ENCODE measurements around the gene FGGY. TPM values are rescaled to one million over a fixed set of nuclear protein-coding genes. Genes with fewer than 3 reads are reported as not detected.

The FGGY gene
- total RNA-seq, 2 donors from 2014 or later: 14.1 to 14.8 TPM

DNA sequence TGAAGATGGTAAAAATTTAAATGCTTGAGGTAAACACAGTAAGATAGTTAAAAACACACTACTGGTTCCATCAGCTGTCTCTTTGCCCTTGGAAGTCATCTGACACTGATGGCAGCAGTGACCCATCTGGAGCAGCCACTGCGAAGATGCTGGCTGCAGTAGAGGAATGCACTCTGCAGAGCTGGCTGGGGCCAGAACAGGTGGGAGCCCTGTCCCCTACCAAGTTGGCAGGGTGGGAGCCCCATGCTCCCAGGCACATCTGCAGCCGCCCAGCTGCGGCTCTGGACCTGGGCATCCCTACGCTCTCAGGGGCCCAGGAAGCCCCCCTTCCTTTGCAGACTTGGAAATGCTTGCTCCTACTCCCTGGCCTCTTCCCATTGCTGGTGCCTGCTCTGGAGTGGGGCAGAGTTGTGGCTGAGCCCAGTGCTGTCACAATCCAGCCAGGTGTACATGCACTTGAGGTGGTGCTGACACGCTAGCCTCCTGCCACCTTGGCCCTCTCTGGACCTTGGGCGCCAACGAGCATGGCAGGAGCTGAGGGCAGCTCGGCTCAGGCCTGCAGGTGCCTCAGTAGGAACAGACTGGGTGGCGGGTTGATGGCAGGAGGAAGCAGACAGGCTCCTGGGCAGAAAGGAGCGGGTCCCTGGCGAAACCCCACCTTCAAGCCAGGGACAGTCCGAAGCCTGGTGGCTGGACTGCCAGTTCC is 227.0 kb downstream of the FGGY start:
- no peak overlapping the region for H3K9ac ChIP-seq (ENCODE audit: extremely low read depth, low read length, poor library complexity, severe bottlenecking)
- no peak overlapping the region for H3K27ac ChIP-seq (ENCODE audit: low read depth, low read length)
- H3K4me3 Mint-ChIP-seq: no peak overlapping the region
- H3K9me3 Mint-ChIP-seq: no peaks in the 10 kb centered on the region
- H3K9me3 ChIP-seq (ENCODE audit: control insufficient read depth, low read length): no peaks in the 10 kb centered on the region
- TF ChIP-seq, protein P1, sequence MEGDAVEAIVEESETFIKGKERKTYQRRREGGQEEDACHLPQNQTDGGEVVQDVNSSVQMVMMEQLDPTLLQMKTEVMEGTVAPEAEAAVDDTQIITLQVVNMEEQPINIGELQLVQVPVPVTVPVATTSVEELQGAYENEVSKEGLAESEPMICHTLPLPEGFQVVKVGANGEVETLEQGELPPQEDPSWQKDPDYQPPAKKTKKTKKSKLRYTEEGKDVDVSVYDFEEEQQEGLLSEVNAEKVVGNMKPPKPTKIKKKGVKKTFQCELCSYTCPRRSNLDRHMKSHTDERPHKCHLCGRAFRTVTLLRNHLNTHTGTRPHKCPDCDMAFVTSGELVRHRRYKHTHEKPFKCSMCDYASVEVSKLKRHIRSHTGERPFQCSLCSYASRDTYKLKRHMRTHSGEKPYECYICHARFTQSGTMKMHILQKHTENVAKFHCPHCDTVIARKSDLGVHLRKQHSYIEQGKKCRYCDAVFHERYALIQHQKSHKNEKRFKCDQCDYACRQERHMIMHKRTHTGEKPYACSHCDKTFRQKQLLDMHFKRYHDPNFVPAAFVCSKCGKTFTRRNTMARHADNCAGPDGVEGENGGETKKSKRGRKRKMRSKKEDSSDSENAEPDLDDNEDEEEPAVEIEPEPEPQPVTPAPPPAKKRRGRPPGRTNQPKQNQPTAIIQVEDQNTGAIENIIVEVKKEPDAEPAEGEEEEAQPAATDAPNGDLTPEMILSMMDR (conservative IDR thresholded peaks at IDR 0.05): no peak
- DNase-seq: no peak
- no peaks in the 10 kb centered on the region for H3K36me3 Mint-ChIP-seq (ENCODE audit: low read depth)
- peaks cover 6% of the 10 kb centered on the region for H3K4me1 ChIP-seq (ENCODE audit: control insufficient read depth, insufficient read depth, low read length)
- no peak overlapping the region for H3K4me3 ChIP-seq (ENCODE audit: low read length)
- WGBS, 2 experiments (ENCODE audit: insufficient coverage in 1 of 2, insufficient read length in 1 of 2): 93 to 95% methylated on average over 8 to 12 of the region's 12 CpGs
- H3K27me3 ChIP-seq (ENCODE audit: control insufficient read depth, insufficient read depth, low read length, poor library complexity, severe bottlenecking): no peaks in the 10 kb centered on the region
- H3K4me1 Mint-ChIP-seq: peaks cover 8% of the 10 kb centered on the region
- no peaks in the 10 kb centered on the region for H3K27me3 Mint-ChIP-seq (ENCODE audit: insufficient read depth)
- H3K27ac Mint-ChIP-seq: no peak overlapping the region
- no peaks in the 10 kb centered on the region for H3K36me3 ChIP-seq (ENCODE audit: control insufficient read depth, insufficient read depth, low read length)

DNA sequence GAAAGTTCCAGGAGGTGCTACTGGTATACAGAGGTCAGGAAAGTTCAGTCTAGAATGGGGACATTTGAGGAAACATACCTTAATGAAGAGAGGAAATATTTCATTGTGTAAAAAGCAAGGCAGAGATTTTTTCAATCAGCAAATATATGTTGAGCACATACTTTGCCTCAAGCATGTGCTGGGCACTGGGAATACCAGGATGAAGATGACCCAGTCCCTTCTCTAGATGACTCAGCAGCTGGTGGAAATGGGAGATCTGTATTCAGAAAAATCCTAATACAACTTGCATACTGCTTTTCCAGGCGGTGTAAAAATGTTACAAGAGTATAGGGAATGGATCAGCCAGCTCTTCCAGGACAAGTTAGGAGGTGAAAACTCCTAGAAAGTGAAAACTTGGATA is 229.3 kb downstream of the FGGY start:
- no peak overlapping the region for H3K9ac ChIP-seq (ENCODE audit: extremely low read depth, low read length, poor library complexity, severe bottlenecking)
- no peaks in the 10 kb centered on the region for H3K9me3 Mint-ChIP-seq
- no peaks in the 10 kb centered on the region for H3K27me3 ChIP-seq (ENCODE audit: control insufficient read depth, insufficient read depth, low read length, poor library complexity, severe bottlenecking)
- H3K36me3 Mint-ChIP-seq (ENCODE audit: low read depth): no peaks in the 10 kb centered on the region
- no peak overlapping the region for H3K4me3 ChIP-seq (ENCODE audit: low read length)
- H3K4me1 ChIP-seq (ENCODE audit: control insufficient read depth, insufficient read depth, low read length): peaks cover 6% of the 10 kb centered on the region
- no peaks in the 10 kb centered on the region for H3K27me3 Mint-ChIP-seq (ENCODE audit: insufficient read depth)
- 89% methylated on average over 1 of the region's 1 CpG; no CpG with 5 or more reads in 1 of the 2 experiments for WGBS, 2 experiments (ENCODE audit: insufficient coverage in 1 of 2, insufficient read length in 1 of 2)
- no peaks in the 10 kb centered on the region for H3K36me3 ChIP-seq (ENCODE audit: control insufficient read depth, insufficient read depth, low read length)
- H3K27ac Mint-ChIP-seq: no peak overlapping the region
- TF ChIP-seq, protein P1 (conservative IDR thresholded peaks at IDR 0.05): no peak
- H3K4me3 Mint-ChIP-seq: no peak overlapping the region
- DNase-seq: no peak
- H3K4me1 Mint-ChIP-seq: peaks cover 20% of the 10 kb centered on the region
- H3K27ac ChIP-seq (ENCODE audit: low read depth, low read length): no peak overlapping the region
- H3K9me3 ChIP-seq (ENCODE audit: control insufficient read depth, low read length): no peaks in the 10 kb centered on the region

DNA sequence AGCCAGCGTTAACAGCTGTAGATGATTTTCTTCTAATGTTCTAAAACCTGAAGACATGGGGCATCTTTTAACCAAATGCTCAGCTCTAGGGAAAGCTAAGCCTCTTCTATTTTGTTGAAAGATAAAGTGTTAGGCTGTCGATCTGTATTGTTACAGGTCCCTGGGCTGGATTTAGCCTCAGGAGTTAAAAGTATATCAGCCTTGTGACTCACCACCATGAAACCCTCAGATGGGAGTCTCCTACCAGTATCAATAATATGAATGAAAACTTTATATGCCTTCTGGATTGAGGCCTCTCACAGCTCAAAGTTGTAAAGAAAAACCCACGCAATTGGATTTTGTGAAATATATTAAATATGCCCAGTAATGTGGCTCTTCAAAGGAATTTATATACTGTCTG is 231.6 kb downstream of the FGGY start:
- WGBS, 2 experiments (ENCODE audit: insufficient coverage in 1 of 2, insufficient read length in 1 of 2): 80 to 89% methylated on average over 1 to 3 of the region's 3 CpGs
- H3K9me3 Mint-ChIP-seq: peaks cover 12% of the 10 kb centered on the region
- Histone ChIP-seq H3K27ac (ENCODE audit: low read depth, low read length) (no peak overlapping the region), H3K4me1 (ENCODE audit: control insufficient read depth, insufficient read depth, low read length) (peaks cover 6% of the 10 kb centered on the region), H3K4me3 (ENCODE audit: low read length) (no peak overlapping the region), H3K36me3 (ENCODE audit: control insufficient read depth, insufficient read depth, low read length) (no peaks in the 10 kb centered on the region), H3K9me3 (ENCODE audit: control insufficient read depth, low read length) (peaks cover 10% of the 10 kb centered on the region), H3K27me3 (ENCODE audit: control insufficient read depth, insufficient read depth, low read length, poor library complexity, severe bottlenecking) (no peaks in the 10 kb centered on the region), H3K9ac (ENCODE audit: extremely low read depth, low read length, poor library complexity, severe bottlenecking) (no peak overlapping the region)
- no peak for DNase-seq
- TF ChIP-seq, protein P1 (conservative IDR thresholded peaks at IDR 0.05): no peak
- no peak overlapping the region for H3K27ac Mint-ChIP-seq
- H3K4me3 Mint-ChIP-seq: no peak overlapping the region
- H3K4me1 Mint-ChIP-seq: peaks cover 20% of the 10 kb centered on the region
- peaks cover 3% of the 10 kb centered on the region for H3K36me3 Mint-ChIP-seq (ENCODE audit: low read depth)
- H3K27me3 Mint-ChIP-seq (ENCODE audit: insufficient read depth): no peaks in the 10 kb centered on the region

Measured in endodermal cell (in vitro differentiated cells).